HG02623 (cell line): ENCODE results near the gene AKAP6.
A peak's percentile ranks its signal among the peaks of the same experiment; 100 is the strongest.

Source experiments
- ATAC-seq: cut with Tn5 transposase; IDR thresholded peaks from one replicate; pipeline ENCODE4 v1.9.1; 2021; ENCODE audit warnings: moderate library complexity; ENCODE audit not compliant: unreplicated experiment

Gene AKAP6

DNA sequence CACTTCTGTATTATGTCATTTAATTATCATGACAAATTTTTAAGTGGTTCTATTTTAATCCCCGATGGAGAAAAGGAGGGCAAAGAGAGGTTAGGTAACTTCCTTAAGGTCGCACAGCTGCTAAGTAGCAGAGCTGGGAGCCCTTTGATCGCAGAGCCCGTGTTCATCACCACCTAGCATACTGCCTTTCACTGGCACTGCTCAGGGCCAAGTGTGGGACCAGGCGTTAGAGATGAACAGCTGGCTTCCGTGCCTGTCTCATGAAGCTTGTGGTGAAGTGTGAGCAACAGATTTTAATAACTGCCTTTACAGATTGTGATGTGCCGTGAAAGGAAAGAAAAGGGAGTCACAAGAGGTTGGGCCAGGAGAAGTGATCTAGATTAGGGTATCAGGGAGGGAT, 273.6 kb downstream of the AKAP6 start:
- ATAC-seq, result no peak

- peak; percentile 71 for ATAC-seq
These were observed 275.0 kb downstream of the AKAP6 start for GRCh38 chr14:32603992-32604565.

DNA sequence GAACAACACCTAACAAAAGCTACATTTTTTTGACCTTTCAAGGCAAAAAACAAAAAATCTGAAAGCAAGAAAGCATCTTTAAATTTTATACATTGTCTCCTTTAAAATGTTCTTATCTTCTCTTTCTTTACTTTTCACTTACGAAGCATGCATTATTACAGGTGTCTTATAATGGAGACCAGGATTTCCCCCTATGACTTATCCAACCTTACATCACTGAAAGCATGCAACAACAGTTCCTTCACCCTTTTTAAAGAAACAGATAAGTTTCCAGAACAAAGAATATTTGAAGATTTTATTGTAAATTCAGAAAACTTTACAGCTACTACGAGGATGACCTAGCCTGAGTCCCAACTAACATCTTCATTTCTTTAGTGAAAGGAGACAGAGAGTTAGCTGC, 277.2 kb downstream of the AKAP6 start:
- peak; percentile 55 for ATAC-seq

DNA sequence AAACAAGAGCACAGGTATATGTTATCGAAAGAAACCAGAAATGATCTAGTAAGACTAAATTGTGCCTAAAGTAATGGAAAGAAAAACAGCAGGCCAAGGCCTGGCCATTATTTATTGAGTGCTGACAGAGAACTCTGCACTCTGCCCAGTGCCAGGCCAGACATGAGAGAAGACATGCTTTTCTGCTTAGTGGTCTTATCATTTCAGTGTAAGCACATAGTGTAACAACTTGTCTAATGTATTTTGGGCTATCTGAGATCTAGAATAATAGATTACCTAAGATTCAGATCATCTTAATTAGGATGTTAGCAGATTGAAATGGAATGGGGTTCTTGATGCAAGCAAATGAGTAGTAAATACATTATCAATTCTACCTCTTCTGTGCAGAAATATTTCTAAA, 278.3 kb downstream of the AKAP6 start:
- no peak for ATAC-seq

DNA sequence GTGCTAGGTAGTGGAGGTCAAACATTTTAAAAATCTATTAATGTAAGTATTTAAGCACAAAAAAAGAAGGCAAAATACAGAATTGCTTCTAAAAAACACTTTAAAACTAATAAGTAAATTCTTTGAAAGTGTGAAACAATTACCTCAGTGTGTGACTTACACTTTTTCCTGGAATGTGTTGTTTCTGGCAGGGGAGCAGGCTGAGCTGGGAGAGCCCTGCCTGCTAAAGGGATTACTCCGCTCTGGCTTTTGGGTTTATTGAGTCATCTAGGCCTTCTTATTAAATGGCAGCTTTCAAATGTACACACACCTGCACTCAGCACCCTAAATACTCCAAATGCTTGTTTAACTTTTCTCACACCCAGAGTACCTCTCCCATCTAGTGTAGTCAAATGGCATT, 279.8 kb downstream of the AKAP6 start:
- ATAC-seq, result no peak

GRCh38 chr14:32609388-32609787, 280.3 kb downstream of the AKAP6 start:
- ATAC-seq, result no peak

DNA sequence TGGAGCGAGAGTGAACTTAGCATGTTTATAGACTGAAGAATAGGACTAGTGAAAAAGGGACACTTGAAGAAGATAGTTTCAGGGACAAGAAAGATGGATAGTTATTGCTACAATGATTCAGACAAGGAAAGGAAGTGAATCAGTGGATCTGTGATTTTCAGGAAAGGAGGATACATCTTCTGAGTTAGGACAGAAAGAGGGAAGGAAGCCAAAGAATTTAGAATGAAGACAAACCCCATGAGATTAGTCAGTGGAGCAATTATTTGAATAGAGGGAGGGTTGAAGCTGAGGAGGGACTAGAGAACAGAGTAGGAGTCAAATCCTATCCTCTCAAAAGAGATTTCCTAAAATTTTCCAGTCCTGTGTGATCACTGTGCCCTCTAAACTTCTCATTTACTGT, 282.7 kb downstream of the AKAP6 start:
- no peak for ATAC-seq

DNA sequence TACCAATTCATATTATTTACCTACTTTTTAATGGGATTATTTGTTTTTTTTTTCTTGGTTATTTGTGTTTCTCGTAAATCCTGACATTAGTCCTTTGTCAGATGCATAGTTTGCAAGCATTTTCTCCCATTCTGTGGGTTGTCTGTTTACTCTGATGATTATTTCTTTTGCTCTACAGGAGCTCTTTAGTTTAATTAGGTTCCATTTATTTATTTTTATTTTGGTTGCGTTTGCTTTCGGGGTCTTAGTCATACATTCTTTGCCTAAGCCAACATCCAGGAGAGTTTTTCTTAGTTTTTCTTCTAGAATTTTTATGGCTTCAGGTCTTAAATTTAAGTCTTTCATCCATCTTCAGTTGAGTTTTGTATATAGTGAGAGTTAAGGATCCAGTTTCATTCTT, 289.9 kb downstream of the AKAP6 start:
- no peak for ATAC-seq

- no peak for ATAC-seq
These were observed 291.2 kb downstream of the AKAP6 start for GRCh38 chr14:32620303-32620702.

DNA sequence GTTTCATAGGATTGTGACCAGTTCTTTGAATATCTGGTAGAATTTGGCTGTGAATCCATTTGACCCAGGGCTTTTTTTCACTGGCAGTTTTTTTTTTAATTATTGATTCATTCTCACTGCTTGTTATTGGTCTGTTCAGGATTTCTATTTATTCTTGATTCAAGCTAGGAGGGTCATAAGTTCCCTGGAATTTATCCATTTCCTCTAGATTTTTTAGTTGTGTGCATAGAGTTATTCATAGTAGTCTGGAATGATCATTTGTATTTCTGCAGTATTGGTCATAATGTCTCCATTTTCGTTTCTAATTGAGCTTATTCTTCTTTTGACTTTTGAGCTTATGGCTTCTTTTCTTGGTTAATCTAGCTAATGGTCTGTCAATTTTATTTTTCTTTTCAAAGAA, 291.6 kb downstream of the AKAP6 start:
- ATAC-seq, result no peak

DNA sequence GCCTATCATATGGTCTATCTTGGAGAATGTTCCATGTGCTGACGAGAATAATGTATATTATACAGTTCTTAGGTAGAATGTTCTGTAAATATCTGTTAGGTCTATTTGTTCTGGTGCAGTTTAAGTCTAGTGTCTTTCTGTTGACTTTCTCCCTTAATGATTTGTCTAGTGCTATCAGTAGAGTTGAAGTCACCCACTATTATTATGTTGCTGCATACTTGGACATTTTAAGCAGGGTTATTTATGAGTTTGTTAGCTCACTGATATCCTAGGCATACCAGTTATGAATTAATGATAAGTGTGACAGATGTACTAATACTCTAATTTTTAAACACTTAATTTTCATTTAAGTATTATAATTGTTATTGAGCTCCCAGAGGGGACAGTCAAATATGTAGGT, 292.5 kb downstream of the AKAP6 start:
- ATAC-seq, result no peak

DNA sequence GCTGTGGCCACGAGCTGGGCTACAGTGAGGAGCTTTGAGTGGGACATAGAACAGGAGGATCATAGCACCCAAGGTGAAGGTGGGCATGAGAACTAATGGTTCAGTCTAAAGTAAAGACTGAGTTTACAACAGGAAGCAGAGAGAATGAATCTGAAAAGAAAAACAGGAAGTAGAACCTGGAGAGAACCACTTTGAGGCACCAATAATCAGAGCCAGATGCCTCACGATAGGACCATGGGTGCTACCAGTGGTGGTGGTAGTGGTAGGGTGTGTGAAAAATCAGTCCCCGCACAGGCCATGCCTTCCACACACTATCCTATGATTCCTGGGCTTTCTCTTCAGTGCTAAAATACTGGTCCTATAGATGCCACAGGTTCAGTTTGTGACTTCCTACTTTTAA, 293.6 kb downstream of the AKAP6 start:
- peak; percentile 63 for ATAC-seq

- no peak for ATAC-seq
These were observed 294.4 kb downstream of the AKAP6 start for GRCh38 chr14:32623300-32624093.

- no peak for ATAC-seq
These were observed 296.1 kb downstream of the AKAP6 start for GRCh38 chr14:32625211-32625610.

- no peak for ATAC-seq
These were observed 298.6 kb downstream of the AKAP6 start for GRCh38 chr14:32627545-32628298.

DNA sequence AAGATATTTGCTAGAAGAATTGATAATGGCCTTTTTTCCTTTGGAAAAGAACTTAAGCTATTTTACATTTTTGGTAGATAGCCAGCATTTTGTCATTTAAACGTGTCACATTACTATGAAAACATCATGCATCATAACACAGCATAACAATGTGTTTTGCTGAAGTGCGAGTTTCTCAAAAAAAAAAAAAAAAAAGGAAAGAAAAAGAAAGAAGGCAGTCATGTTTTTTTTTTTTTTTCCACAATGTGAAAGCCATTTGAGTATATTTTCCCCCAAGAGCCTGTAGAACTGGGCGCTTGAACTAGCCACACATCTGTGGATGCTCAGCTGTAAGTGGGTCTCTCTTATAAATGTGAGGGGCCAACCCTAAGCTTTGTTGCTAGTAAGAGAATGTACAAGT, 300.1 kb downstream of the AKAP6 start:
- ATAC-seq, result no peak

DNA sequence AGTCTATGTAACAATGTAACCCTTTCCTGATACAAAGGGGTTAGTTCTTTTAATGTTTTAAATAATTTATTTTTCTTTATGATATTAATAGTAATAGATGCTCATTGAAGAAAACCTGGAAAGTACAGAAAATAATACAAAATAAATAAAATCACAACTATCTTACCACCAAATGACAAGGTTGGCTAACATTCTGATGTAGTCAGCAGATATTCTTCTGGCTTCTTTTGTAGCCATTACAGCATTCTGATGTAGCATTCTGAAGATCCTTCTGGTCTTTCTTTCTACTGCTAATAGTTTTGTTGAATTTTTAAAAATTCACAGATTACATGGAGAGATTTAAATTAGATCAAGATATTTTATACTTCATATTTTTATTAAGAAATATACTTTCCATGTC, 301.6 kb downstream of the AKAP6 start:
- ATAC-seq, result no peak

DNA sequence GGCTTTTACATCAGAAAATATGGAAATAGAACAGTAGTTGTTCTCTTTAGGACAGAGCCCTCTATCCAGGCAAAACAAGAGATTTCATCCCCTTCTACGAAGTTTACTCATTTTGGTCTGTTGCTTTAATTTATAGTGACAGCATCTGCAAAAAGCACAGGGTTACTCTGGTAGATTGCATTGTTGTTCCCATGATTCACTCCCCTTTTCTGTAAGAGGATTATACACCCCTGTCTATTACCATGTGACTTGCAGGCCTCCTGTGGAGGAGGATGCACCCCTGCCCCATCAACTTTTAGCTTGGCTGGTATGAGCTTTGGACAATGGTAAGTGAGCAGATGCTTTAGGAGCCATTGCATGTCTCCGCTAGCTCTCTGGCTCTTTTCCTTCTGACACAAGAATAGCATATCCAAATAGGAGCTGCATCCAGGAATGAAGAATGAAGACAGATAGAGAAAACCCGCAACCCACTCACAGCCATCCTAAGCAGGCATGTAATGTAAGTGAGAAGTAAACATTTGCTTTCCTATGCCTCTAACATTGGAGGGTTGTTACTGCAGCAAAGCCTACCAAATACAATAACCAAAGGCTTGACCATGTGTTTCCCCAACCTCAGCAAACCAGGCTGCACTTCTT, 304.2 kb downstream of the AKAP6 start:
- ATAC-seq, result no peak

- ATAC-seq, result no peak
These were observed 304.8 kb downstream of the AKAP6 start for GRCh38 chr14:32633930-32634329.

- no peak for ATAC-seq
These were observed 306.1 kb downstream of the AKAP6 start for GRCh38 chr14:32635061-32635719.

DNA sequence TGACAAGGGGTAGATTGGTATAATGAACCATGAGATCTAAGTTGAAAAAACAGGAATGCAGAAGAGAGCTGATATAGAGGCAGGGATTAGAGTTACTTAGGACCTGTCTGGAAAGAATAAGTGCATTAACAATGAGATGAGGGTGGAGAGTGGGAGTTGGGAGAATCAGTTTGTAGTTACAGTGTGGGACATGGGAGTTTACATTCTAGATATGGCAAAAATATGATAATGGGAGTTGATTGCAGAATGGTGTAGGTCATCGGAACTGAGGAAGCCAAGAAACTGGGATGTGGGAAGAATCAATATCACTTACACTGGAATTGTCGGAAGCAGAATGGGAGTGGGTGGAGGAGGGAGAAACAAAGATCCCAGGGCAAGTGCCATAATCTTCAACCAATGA, 308.5 kb downstream of the AKAP6 start:
- ATAC-seq, result no peak
